Uterus (tissue), 4 donors: ENCODE measurements around the gene EVC2. TPM values are rescaled to one million over a fixed set of nuclear protein-coding genes. Genes with fewer than 3 reads are reported as not detected.

ENCODE experiments used
- DNase-seq, 2 donors: peaks; one replicate each; pipeline ENCODE4 v3.0.0-alpha.2; 2019 to 2020
- H3K27ac ChIP-seq, 2 donors: fragments of 200-600 bp; sonication (generic); 1 replicate in 1 of 2; 2 replicates in 1 of 2; pipeline ENCODE4 v1.5.1; 2016 to 2018
- H3K27me3 ChIP-seq, 2 donors: fragments of 200-600 bp; sonication (generic); one replicate each; pipeline ENCODE4 v1.5.1; 2018 to 2019; ENCODE audit warnings: control low read depth in 1 of 2
- H3K36me3 ChIP-seq, 2 donors: fragments of 200-600 bp; sonication (generic); one replicate each; pipeline ENCODE4 v1.5.1; 2019; ENCODE audit warnings: control low read depth in 1 of 2
- H3K4me1 ChIP-seq, 2 donors: fragments of 200-600 bp; sonication (generic); one replicate each; pipeline ENCODE4 v1.5.1; 2018 to 2019; ENCODE audit warnings: control low read depth in 1 of 2
- H3K4me3 ChIP-seq, 2 donors: fragments of 200-600 bp; sonication (generic); 1 replicate in 1 of 2; 2 replicates in 1 of 2; pipeline ENCODE4 v1.5.1; 2018 to 2019; ENCODE audit warnings: mild to moderate bottlenecking in 1 of 2
- H3K9me3 ChIP-seq, 2 donors: fragments of 200-600 bp; sonication (generic); one replicate each; pipeline ENCODE4 v1.5.1; 2019; ENCODE audit warnings: control low read depth in 1 of 2
- CTCF ChIP-seq, 4 experiments: fragments of 200-600 bp in 2 of 4; fragments of 450-650 bp in 2 of 4; sonication (generic) in 2 of 4; IDR thresholded peaks; one replicate each; pipeline ENCODE4 v1.5.1; 2016 to 2019; ENCODE audit warnings: antibody characterized with exemption in 4 of 4, mild to moderate bottlenecking in 2 of 4, moderate library complexity in 1 of 4
- POLR2A ChIP-seq, 2 donors: fragments of 450-650 bp; IDR thresholded peaks; one replicate each; pipeline ENCODE4 v1.6.1; 2016; ENCODE audit warnings: antibody characterized with exemption in 2 of 2, mild to moderate bottlenecking in 1 of 2, moderate library complexity in 1 of 2
- intact Hi-C: fragments of 100-400 bp; cut with DNase I; formaldehyde crosslinking; loops from one replicate; pipeline ENCODE4 v1.15.1; 2023; ENCODE audit warnings: low total_unique reads
- total RNA-seq, 4 donors: library from RNA; depleted of rRNA in 3 of 4; stranded (reverse); fragments of >200 nt in 3 of 4; gene quantifications; one replicate each; pipeline versions ENCODE4 v1.1.0 to v1.2.4, GENCODE V29; 2014 to 2023
- donor health status: DM: yes; HTN: yes; CAD: no.

The EVC2 gene
- total RNA-seq, 4 donors from 2014 or later = 5.6 to 21.8 (median 14.8) TPM

DNA sequence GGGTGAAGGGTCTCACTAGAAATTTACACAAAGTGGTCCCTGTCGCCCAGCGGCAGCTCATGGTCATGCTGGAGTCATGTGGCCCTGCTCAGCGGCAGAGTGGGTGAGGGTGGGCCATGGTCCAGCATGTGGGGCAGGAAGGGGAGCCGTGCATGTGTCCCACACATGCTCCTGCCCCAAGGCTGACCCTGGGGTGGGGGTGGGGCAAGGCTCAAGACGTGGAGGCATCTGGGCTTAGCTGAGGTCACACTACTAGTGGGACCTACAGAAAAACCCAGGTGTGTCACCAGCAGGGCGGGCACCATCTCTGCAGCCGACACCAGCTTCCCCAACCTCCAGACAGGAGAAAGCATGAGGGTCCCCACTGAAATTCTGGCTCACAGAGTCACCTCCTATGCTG, 45.0 kb upstream of the EVC2 start:
- H3K36me3 ChIP-seq = no peaks in the 10 kb centered on the region

GRCh38 chr4:5752376-5753184, 44.2 kb upstream of the EVC2 start:
- no peak overlapping the region for H3K27ac ChIP-seq

More for the DNA sequence above, 45.0 kb upstream of the EVC2 start:
- H3K27ac ChIP-seq = no peak overlapping the region
- no peak for TF ChIP-seq POLR2A (IDR thresholded peaks at IDR 0.05)
- TF ChIP-seq CTCF (IDR thresholded peaks at IDR 0.05) = no peak
- H3K27me3 ChIP-seq = no peaks in the 10 kb centered on the region
- intact Hi-C loops = no loop called here
- DNase-seq = no peak
- H3K9me3 ChIP-seq = no peaks in the 10 kb centered on the region
- H3K4me1 ChIP-seq = no peaks in the 10 kb centered on the region
- H3K4me3 ChIP-seq = no peak overlapping the region

GRCh38 chr4:5751666-5752375, 43.5 kb upstream of the EVC2 start:
- no peak for DNase-seq
- Histone ChIP-seq H3K27me3 (no peaks in the 10 kb centered on the region), H3K4me1 (peaks cover 0 to 4% of the 10 kb centered on the region in 2 donors), H3K4me3 (no peak overlapping the region), H3K9me3 (no peaks in the 10 kb centered on the region), H3K36me3 (no peaks in the 10 kb centered on the region), H3K27ac (no peak overlapping the region)
- no peak for TF ChIP-seq CTCF (IDR thresholded peaks at IDR 0.05)
- no peak for TF ChIP-seq POLR2A (IDR thresholded peaks at IDR 0.05)
- intact Hi-C loops = no loop called here

More at GRCh38 chr4:5752376-5753184, 44.2 kb upstream of the EVC2 start:
- no peak for DNase-seq
- H3K36me3 ChIP-seq = no peaks in the 10 kb centered on the region
- TF ChIP-seq POLR2A (IDR thresholded peaks at IDR 0.05) (no peak), CTCF (IDR thresholded peaks at IDR 0.05) (no peak)
- no peak overlapping the region for H3K4me3 ChIP-seq
- intact Hi-C loops = no loop called here
- H3K27me3 ChIP-seq = no peaks in the 10 kb centered on the region
- peaks cover 0 to 4% of the 10 kb centered on the region in 2 donors for H3K4me1 ChIP-seq
- no peaks in the 10 kb centered on the region for H3K9me3 ChIP-seq

DNA sequence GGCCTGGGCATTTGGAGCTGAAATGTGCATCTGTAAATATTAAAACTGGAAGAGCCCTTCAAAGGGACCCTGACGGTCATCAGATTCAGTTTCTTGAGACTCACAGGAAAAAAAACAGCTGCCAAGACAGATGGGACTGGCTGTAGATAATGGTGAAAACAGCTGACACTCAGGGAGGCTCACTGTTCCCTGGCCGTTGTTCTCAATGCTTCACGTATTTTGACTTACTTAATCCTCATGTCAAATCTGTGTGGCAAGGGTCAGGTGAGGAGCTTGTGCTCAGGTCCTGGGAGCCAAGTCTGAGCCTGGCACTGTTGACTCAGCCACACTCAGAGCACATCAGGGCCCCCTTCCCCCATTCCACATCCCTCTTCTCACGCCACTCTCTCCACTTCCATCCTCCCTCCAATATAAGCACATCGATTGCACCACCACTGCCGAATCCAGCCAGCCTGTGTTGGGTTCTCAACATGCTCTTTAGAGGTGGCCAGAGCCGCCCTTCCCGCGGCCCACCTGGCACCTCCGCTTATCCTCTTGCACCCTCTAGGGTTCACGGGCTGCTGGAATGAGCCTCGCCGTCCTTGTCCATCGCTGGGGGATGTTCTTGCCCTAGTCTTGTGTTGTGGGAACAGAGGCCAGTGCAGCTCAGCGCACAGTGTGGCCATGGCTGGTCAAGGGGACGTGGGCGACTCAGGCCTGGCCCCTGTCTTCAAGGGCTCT, 42.7 kb upstream of the EVC2 start:
- DNase-seq = no peak
- H3K36me3 ChIP-seq = no peaks in the 10 kb centered on the region

More for the DNA sequence above, 42.7 kb upstream of the EVC2 start:
- no peak overlapping the region for H3K4me3 ChIP-seq
- TF ChIP-seq POLR2A (IDR thresholded peaks at IDR 0.05) (no peak), CTCF (IDR thresholded peaks at IDR 0.05) (no peak)
- intact Hi-C loops = no loop called here
- no peak overlapping the region for H3K27ac ChIP-seq
- H3K9me3 ChIP-seq = no peaks in the 10 kb centered on the region
- no peaks in the 10 kb centered on the region for H3K27me3 ChIP-seq
- H3K4me1 ChIP-seq = peaks cover 0 to 4% of the 10 kb centered on the region in 2 donors
